Mesangial cell (primary cell): ENCODE measurements around the gene BCAN. TPM values are rescaled to one million over a fixed set of nuclear protein-coding genes. Genes with fewer than 3 reads are reported as not detected.

Experiments
- total RNA-seq: library from RNA; depleted of rRNA; stranded (reverse); fragments of >200 nt; gene quantifications from 2 replicates; pipeline ENCODE4 v1.2.3, GENCODE V29; 2015

Gene BCAN, protein sequence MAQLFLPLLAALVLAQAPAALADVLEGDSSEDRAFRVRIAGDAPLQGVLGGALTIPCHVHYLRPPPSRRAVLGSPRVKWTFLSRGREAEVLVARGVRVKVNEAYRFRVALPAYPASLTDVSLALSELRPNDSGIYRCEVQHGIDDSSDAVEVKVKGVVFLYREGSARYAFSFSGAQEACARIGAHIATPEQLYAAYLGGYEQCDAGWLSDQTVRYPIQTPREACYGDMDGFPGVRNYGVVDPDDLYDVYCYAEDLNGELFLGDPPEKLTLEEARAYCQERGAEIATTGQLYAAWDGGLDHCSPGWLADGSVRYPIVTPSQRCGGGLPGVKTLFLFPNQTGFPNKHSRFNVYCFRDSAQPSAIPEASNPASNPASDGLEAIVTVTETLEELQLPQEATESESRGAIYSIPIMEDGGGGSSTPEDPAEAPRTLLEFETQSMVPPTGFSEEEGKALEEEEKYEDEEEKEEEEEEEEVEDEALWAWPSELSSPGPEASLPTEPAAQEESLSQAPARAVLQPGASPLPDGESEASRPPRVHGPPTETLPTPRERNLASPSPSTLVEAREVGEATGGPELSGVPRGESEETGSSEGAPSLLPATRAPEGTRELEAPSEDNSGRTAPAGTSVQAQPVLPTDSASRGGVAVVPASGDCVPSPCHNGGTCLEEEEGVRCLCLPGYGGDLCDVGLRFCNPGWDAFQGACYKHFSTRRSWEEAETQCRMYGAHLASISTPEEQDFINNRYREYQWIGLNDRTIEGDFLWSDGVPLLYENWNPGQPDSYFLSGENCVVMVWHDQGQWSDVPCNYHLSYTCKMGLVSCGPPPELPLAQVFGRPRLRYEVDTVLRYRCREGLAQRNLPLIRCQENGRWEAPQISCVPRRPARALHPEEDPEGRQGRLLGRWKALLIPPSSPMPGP
- not detected in 2 replicates for total RNA-seq

DNA sequence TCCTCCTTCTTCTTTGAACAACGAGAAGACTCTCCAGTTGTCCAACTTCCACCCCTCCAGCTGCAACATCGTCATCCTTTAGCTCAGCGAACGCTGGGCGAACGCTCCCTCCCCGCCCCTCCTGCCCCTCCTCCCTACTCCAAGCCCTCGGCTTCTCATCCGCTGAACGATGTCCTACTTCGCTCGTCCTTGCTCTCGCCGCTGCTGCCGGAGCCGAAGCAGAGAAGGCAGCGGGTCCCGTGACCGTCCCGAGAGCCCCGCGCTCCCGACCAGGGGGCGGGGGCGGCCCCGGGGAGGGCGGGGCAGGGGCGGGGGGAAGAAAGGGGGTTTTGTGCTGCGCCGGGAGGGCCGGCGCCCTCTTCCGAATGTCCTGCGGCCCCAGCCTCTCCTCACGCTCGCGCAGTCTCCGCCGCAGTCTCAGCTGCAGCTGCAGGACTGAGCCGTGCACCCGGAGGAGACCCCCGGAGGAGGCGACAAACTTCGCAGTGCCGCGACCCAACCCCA, at the start of gene BCAN:
TSS of gene BCAN (plus strand) at position 357 of the 504 bp plus-strand sequence. CDS start 3,938 bp downstream, outside the sequence.

DNA sequence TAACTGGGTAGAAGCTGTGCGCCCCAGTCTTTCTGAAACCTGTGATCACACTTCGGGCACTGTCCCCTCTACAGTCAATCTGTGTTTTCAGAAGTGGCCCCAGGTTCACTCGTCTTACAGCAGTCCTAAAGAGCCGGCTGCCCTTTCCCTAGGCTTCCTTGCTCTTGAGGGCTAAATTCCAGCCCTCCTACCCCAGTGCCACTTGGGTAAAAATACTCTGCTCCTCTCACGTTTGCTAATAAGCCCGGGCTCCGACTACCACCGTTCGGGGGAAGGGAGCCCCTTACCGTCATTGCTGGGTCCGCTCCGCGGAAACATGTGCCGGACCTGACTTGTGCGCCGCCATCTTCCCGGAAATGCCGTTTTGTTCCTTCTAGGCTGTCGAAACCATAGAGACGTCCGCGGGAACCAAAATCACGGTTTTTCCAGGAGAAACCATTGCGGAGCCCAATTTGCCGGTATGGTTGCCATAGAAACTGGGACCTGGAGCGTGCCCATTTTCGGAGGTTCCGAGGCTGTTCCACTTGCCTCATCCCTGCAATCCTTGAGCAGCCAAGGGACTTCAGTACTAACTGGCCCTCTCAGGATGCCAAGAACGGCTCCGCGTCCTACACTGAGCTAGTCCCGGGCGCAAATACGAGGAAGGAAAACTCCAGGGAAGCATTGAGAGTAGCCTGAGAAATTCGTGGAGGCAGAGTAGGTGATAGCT, 40.6 kb upstream of the BCAN start, which contains the start of gene GPATCH4:
TSS of gene GPATCH4 (minus strand) at position 358 of the 709 bp plus-strand sequence.

DNA sequence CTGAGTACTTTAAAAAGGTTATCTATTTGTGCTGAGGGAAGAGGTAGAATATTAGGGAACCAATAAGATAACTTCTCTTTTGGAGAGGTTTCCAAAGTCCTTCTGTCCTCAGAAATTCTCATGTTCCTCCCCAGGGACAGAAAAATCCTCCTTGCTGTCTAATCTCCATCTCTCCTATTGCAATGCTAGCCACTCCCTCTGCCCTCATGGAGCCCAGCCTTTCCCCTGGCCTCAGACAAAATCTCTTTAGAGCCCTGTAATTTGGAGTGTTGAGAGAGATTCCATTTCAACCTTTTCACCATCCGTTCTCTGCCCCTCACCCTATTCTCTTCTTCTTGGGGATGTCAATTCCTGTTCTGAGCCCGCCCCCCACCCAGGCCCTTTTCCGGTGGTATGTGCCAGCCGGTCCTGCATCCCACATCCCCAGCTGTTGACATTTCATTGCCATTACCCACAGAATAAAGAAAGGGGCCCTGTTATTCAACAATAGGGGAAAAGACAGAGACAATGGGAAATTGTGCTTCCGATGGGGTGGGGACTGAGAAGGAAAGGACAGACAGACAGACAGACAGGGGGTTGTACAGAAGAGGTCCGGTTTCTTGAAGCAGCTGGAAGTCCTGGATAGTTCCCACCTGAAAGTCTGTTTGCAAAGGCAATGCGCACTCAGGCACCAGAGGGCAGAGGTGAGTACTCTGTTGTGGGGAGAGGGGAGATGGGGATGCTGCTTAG, 22.9 kb upstream of the BCAN start, which contains the start of gene HAPLN2:
TSS of gene HAPLN2 (plus strand) at position 563 of the 729 bp plus-strand sequence. CDS start 4,076 bp downstream, outside the sequence.

DNA sequence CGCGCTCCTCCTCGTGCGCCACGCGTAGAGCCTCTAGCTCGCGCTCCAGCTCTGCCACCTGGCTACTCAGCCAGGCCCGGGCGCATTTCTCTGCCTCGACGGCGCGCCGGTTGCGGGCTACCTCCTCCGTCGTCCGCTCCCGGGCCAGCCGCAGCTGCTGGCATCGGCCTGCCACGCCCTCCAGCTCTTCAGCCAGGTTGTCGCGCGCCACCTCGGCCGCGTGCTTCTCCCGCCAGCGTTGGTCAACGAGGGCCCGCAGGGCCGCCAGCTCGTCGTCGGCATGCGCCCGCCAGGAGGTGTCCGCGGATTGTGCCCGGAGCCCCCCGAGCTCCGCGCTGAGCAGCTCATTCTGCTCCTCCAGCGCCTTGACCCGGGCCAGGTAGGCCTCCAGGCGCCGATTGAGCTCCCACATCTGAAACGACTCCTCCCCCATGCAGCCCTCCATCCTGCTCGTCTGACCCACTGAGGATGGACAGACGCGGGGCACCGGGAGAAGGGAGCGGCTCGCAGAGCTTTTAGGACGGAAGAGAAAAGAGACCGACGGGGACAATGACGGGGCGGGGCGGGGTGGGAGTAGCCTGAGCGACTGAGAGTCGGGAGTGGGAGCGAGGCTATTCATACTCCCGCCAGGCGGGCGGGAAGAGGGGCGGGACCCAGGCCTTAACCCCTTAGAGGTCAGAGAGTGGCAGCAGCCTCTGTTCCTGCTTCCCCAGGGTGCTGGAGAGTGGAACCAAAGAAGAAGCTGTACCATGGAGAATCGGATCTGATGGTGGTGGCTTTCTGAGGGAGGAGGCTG, 35.1 kb downstream of the BCAN start, which contains the start of gene NES:
TSS of gene NES (minus strand) at position 588 of the 796 bp plus-strand sequence. CDS start at position 445, 143 bp downstream.

DNA sequence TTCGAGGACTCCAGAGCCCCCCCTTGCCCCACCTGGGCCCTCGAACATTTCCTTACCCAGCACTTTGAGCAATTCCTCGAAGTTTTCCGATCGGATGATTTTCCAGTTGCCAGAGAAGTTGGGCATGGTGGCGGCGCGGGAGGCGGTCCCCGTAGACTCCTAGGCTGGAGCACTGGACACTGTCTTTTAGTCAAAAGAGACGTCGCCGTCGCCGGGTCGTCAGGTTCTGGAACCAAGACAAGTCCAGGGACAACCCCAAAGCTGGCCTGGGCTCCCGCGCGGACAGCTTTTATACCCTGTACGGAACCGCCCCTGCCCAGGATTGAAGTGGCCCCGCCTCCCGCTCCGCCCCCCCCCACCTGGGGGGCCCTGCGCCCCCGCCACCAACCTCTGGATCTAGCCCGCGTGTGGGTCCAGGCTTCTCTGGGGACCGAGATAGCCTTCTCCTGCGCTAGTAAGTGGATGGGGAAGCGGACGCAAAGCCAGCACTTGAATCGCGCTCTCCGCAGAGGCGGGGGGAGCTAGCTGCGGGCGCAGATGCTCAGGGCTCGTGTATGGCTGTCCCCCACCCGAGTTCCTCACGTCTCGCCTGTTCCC, 63.5 kb downstream of the BCAN start, which contains the start of gene CRABP2:
TSS of gene CRABP2 (minus strand) at position 263 of the 597 bp plus-strand sequence. CDS start at position 126, 137 bp downstream.

Other genes with a start within 250 kb of the BCAN start
- 16.5 and 30.7 TPM in 2 replicates for gene MEF2D, start 141.3 kb upstream of the BCAN start, total RNA-seq
- 5.2 and 71.4 TPM in 2 replicates for gene IQGAP3, start 69.6 kb upstream of the BCAN start, total RNA-seq
- not detected in 2 replicates for gene TTC24, start 62.4 kb upstream of the BCAN start, total RNA-seq
- gene NAXE, start 50.3 kb upstream of the BCAN start, total RNA-seq = 116 and 139 TPM in 2 replicates
- gene GPATCH4, start 40.6 kb upstream of the BCAN start, total RNA-seq = 12.7 and 18.6 TPM in 2 replicates
- 0.25 TPM in 1 of 2 replicates, not detected in the other for gene HAPLN2, start 22.7 kb upstream of the BCAN start, total RNA-seq
- gene NES, start 35.3 kb downstream of the BCAN start, total RNA-seq = 13.4 and 31.9 TPM in 2 replicates
- 2.1 and 19.6 TPM in 2 replicates for gene CRABP2, start 63.5 kb downstream of the BCAN start, total RNA-seq
- 11.7 and 17.1 TPM in 2 replicates for gene METTL25B, start 86.4 kb downstream of the BCAN start, total RNA-seq
- 15.1 and 19.4 TPM in 2 replicates for gene ISG20L2, start 86.6 kb downstream of the BCAN start, total RNA-seq
- gene MRPL24, start 99.0 kb downstream of the BCAN start, total RNA-seq = 54.6 and 63.2 TPM in 2 replicates
- 130 and 187 TPM in 2 replicates for gene HDGF, start 109.6 kb downstream of the BCAN start, total RNA-seq
- 43.4 and 46.6 TPM in 2 replicates for gene PRCC, start 125.4 kb downstream of the BCAN start, total RNA-seq
- 2.3 and 2.7 TPM in 2 replicates for gene SH2D2A, start 174.7 kb downstream of the BCAN start, total RNA-seq
- under 0.01 TPM in 1 of 2 replicates, not detected in the other for gene INSRR, start 217.0 kb downstream of the BCAN start, total RNA-seq
- gene NTRK1, start 218.7 kb downstream of the BCAN start, total RNA-seq = under 0.01 and 0.13 TPM in 2 replicates